Left lung (tissue), 10 donors: Measurements from ENCODE around the gene CABLES1. TPM values are rescaled to one million over a fixed set of nuclear protein-coding genes. Genes with fewer than 3 reads are reported as not detected.
"Not testable (repeated sequence)": the region's sequence is repeated elsewhere in the genome, so short reads cannot be mapped to it uniquely, and the experiment has no call there.

ENCODE experiments used
- ATAC-seq: fragments of 200-7000 bp; cut with Tn5 transposase; one replicate; pipeline ENCODE4 v1.9.1; 2020; ENCODE audit warnings: moderate library complexity
- DNase-seq, 4 donors: peaks; one replicate each; pipeline ENCODE4 v3.0.0-alpha.2; 2013 to 2020
- H3K27ac ChIP-seq, 2 donors: fragments of 200-600 bp; sonication (generic) in 1 of 2; one replicate each; pipeline versions ENCODE4 v1.5.0 to v1.8.0; 2020 to 2021
- H3K27me3 ChIP-seq, 2 donors: fragments of 200-600 bp; sonication (generic) in 1 of 2; one replicate each; pipeline versions ENCODE4 v1.5.0 to v1.8.0; 2020 to 2021
- H3K36me3 ChIP-seq, 2 donors: fragments of 200-600 bp; sonication (generic) in 1 of 2; one replicate each; pipeline versions ENCODE4 v1.5.0 to v1.8.0; 2020 to 2021
- H3K4me1 ChIP-seq, 2 donors: fragments of 200-600 bp; one replicate each; pipeline ENCODE4 v1.8.0; 2021
- H3K4me3 ChIP-seq, 2 donors: fragments of 200-600 bp; sonication (generic) in 1 of 2; one replicate each; pipeline versions ENCODE4 v1.5.0 to v1.8.0; 2020 to 2021; ENCODE audit warnings: mild to moderate bottlenecking in 1 of 2
- H3K9me3 ChIP-seq, 2 donors: fragments of 200-600 bp; sonication (generic) in 1 of 2; one replicate each; pipeline versions ENCODE4 v1.5.0 to v1.8.0; 2020 to 2021
- intact Hi-C, 2 donors: fragments of 100-400 bp; cut with DNase I; formaldehyde crosslinking; loops; one replicate each; pipeline versions ENCODE4 v1.11.2 to v1.14.2; 2022
- polyA plus RNA-seq, 6 donors: library from polyadenylated mRNA; unstranded; fragments of 120-200 nt; gene quantifications; one replicate each; pipeline ENCODE4 v1.2.1, GENCODE V29; 2013; ENCODE audit not compliant: insufficient read length in 6 of 6
- total RNA-seq, 2 donors: library from RNA; stranded (reverse); fragmentation: NEBNext Ultra II Directional; extraction: Animal tissue kit (Norgen Biotek cat#: 25700); gene quantifications; one replicate each; pipeline ENCODE4 v1.2.1, GENCODE V29; 2021
- TF ChIP-seq, protein P1 (sequence below), 2 donors: fragments of 200-600 bp; sonication (generic) in 1 of 2; IDR thresholded peaks; one replicate each; pipeline versions ENCODE4 v1.5.0 to v1.8.0; 2021; ENCODE audit warnings: antibody characterized with exemption in 2 of 2
- donor health status: DM: no; HTN: yes; CAD: no.
- donor health status: DM: no; HTN: no; CAD: no.

Gene CABLES1
- total and polyA plus RNA-seq, 8 donors = 21.9 to 84.5 (median 71.6) TPM

DNA sequence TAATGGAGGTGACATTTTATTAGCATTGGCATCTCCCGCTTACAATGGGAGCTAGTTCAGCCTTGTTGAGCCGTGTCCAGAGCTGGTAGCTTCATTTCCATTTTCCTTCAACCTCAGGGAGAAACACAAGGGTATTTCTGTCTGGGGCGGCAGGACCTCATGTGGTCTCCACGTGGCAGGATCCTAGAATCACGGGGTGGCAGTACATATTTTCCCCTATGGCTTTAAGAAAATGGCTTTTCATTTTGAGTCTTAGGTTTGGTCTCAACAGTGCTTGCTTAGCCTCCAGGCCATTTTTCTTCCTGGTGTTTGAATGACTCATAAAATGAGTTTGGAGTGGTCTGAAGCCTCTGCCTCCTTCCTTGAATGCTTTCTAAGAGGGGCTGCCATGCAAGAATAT, 20.3 kb downstream of the CABLES1 start:
- Histone ChIP-seq H3K27ac (no peak overlapping the region), H3K4me3 (no peak overlapping the region), H3K4me1 (peaks cover 0 to 7% of the 10 kb centered on the region in 2 donors), H3K9me3 (no peaks in the 10 kb centered on the region), H3K27me3 (no peaks in the 10 kb centered on the region), H3K36me3 (no peaks in the 10 kb centered on the region)
- intact Hi-C loops = no loop called here
- TF ChIP-seq, protein P1, sequence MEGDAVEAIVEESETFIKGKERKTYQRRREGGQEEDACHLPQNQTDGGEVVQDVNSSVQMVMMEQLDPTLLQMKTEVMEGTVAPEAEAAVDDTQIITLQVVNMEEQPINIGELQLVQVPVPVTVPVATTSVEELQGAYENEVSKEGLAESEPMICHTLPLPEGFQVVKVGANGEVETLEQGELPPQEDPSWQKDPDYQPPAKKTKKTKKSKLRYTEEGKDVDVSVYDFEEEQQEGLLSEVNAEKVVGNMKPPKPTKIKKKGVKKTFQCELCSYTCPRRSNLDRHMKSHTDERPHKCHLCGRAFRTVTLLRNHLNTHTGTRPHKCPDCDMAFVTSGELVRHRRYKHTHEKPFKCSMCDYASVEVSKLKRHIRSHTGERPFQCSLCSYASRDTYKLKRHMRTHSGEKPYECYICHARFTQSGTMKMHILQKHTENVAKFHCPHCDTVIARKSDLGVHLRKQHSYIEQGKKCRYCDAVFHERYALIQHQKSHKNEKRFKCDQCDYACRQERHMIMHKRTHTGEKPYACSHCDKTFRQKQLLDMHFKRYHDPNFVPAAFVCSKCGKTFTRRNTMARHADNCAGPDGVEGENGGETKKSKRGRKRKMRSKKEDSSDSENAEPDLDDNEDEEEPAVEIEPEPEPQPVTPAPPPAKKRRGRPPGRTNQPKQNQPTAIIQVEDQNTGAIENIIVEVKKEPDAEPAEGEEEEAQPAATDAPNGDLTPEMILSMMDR (IDR thresholded peaks at IDR 0.05) = no peak
- DNase-seq (no peak), ATAC-seq (peak; percentile 46)

GRCh38 chr18:23156134-23156533, 20.8 kb downstream of the CABLES1 start:
- H3K9me3 ChIP-seq = no peaks in the 10 kb centered on the region
- no peaks in the 10 kb centered on the region for H3K27me3 ChIP-seq
- no peak overlapping the region for H3K27ac ChIP-seq
- H3K4me1 ChIP-seq = peaks cover 0 to 7% of the 10 kb centered on the region in 2 donors
- TF ChIP-seq, protein P1 (IDR thresholded peaks at IDR 0.05) = no peak
- ATAC-seq (no peak), DNase-seq (no peak)
- no peaks in the 10 kb centered on the region for H3K36me3 ChIP-seq
- intact Hi-C loops = no loop called here
- no peak overlapping the region for H3K4me3 ChIP-seq

DNA sequence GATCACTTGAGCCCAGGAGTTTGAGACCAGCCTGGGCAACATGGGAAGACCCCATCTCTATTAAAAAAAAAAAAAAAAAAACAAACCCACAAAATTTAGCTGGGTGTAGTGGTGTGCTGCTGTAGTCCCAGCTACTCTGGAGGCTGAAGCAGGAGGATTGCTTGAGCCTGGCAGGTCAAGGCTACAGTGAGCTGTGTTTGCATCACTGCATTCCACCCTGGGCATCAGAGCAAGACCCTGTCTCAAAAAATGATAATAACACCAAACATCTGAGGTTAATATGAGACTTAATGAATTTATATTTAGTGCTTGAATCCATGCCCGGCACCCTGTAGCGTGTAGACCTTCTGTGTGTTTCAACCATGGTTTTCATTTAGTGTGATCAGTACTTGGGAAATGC, 22.8 kb downstream of the CABLES1 start:
- Histone ChIP-seq H3K4me3 (no peak overlapping the region), H3K27me3 (no peaks in the 10 kb centered on the region), H3K27ac (no peak overlapping the region), H3K4me1 (peaks cover 0 to 7% of the 10 kb centered on the region in 2 donors), H3K36me3 (no peaks in the 10 kb centered on the region), H3K9me3 (no peaks in the 10 kb centered on the region)
- no peak for ATAC-seq
- DNase-seq = no peak
- intact Hi-C loops = no loop called here
- TF ChIP-seq, protein P1 (IDR thresholded peaks at IDR 0.05) = no peak

DNA sequence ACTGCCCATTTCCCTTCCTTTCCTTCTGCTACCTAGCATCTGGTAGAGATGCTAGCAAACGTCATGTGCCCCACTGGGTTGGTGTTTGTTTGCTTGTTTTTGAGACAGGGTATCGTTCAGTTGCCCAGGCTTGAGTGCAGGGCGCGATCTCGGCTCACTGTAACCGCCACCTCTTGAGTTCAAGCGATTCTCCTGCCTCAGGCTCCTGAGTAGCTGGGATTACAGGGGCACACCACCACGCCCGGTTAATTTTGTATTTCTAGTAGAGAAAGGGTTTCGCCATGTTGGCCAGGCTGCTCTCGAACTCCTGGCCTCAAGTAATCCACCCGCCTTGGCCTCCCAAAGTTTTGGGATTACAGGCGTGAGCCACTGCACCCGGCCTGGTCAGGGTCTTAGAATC, 23.6 kb downstream of the CABLES1 start:
- H3K27me3 ChIP-seq, H3K36me3 ChIP-seq, ATAC-seq, H3K9me3 ChIP-seq, H3K27ac ChIP-seq, H3K4me1 ChIP-seq, H3K4me3 ChIP-seq, intact Hi-C loops, DNase-seq: not testable (repeated sequence)

DNA sequence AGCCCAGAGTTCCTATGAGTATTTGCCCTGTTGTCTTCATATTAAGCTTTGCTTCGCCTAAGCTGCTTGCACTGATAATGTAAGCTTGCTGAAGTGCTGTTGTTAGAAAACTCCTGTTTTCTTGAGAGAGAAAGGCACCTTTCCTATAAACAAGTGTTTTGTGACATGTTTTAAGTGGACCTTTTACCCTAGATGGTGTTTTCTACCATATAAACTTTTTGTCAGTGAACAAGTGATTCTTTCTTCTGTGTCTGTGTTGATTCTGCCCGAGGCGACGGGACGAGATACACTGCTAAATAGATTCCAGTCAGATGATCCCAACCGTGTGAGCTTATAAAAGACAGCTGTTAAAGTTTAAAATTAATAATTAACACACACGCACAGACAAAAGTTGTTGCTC, 24.1 kb downstream of the CABLES1 start:
- Histone ChIP-seq H3K4me1 (peaks cover 0 to 7% of the 10 kb centered on the region in 2 donors), H3K36me3 (no peaks in the 10 kb centered on the region), H3K27me3 (no peaks in the 10 kb centered on the region), H3K9me3 (no peaks in the 10 kb centered on the region), H3K4me3 (no peak overlapping the region), H3K27ac (no peak overlapping the region)
- no peak for ATAC-seq
- TF ChIP-seq, protein P1 (IDR thresholded peaks at IDR 0.05) = no peak
- intact Hi-C loops = no loop called here
- no peak for DNase-seq

DNA sequence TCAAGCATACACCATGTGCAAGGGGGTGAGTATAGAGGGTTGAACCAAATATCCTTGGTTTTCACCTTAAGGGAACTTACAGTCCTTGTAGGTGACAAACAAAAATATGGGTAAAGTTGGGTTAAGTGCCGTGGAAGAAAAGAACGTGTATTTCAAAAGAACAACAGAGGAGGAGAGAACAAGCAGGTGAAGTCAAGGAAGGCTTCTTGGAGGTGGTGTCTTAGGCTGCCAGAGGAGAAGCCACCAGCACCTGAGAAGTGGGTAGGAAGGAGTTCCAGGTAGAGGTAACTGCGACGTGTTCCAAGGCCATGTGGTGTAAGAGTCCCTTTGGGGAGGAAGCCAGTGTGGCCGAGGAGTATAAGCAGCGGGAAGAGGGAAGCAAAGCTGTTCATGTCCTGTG, 27.2 kb downstream of the CABLES1 start:
- no peak for DNase-seq
- intact Hi-C loops = no loop called here

More for the DNA sequence above, 27.2 kb downstream of the CABLES1 start:
- no peak overlapping the region for H3K27ac ChIP-seq
- TF ChIP-seq, protein P1 (IDR thresholded peaks at IDR 0.05) = no peak
- no peaks in the 10 kb centered on the region for H3K36me3 ChIP-seq
- H3K9me3 ChIP-seq = no peaks in the 10 kb centered on the region
- ATAC-seq = no peak
- no peak overlapping the region for H3K4me3 ChIP-seq
- H3K27me3 ChIP-seq = no peaks in the 10 kb centered on the region
- no peaks in the 10 kb centered on the region for H3K4me1 ChIP-seq
